ENCODE measurements around the gene PRRC1.
"Not testable (repeated sequence)": the region's sequence is repeated elsewhere in the genome, so short reads cannot be mapped to it uniquely, and the experiment has no call there.

PRRC1 gene

GRCh38 chr5:127549551-127549950 is 32.1 kb downstream of the PRRC1 start:
- no peak for DNase-seq

- DNase-seq = no peak
These were observed 33.4 kb downstream of the PRRC1 start for GRCh38 chr5:127550652-127551409.

GRCh38 chr5:127551410-127552041 is 34.1 kb downstream of the PRRC1 start:
- DNase-seq = no peak

GRCh38 chr5:127555826-127556225 is 38.4 kb downstream of the PRRC1 start:
- no peak for DNase-seq

GRCh38 chr5:127556609-127557334 is 39.3 kb downstream of the PRRC1 start:
- DNase-seq = no peak

GRCh38 chr5:127558273-127558672 is 40.8 kb downstream of the PRRC1 start:
- no peak for DNase-seq

- DNase-seq = no peak
These were observed 43.8 kb downstream of the PRRC1 start for GRCh38 chr5:127561254-127561653.

GRCh38 chr5:127562252-127562651 is 44.8 kb downstream of the PRRC1 start:
- DNase-seq = peak; percentile 66

- DNase-seq = no peak
These were observed 45.7 kb downstream of the PRRC1 start for GRCh38 chr5:127563136-127563535.

GRCh38 chr5:127564002-127564769 is 46.7 kb downstream of the PRRC1 start:
- no peak for DNase-seq

GRCh38 chr5:127565586-127566270 is 48.3 kb downstream of the PRRC1 start:
- no peak for DNase-seq

GRCh38 chr5:127567026-127567768 is 49.8 kb downstream of the PRRC1 start:
- no peak for DNase-seq

- DNase-seq = no peak
These were observed 50.7 kb downstream of the PRRC1 start for GRCh38 chr5:127568166-127568565.

GRCh38 chr5:127569471-127569870 is 52.0 kb downstream of the PRRC1 start:
- DNase-seq = not testable (repeated sequence)

- DNase-seq = no peak
These were observed 54.1 kb downstream of the PRRC1 start for GRCh38 chr5:127571314-127572131.

GRCh38 chr5:127572930-127573329 is 55.5 kb downstream of the PRRC1 start:
- no peak for DNase-seq

- no peak for DNase-seq
These were observed 57.6 kb downstream of the PRRC1 start for GRCh38 chr5:127574852-127575679.

GRCh38 chr5:127577458-127577857 is 60.0 kb downstream of the PRRC1 start:
- no peak for DNase-seq

GRCh38 chr5:127580731-127581130 is 63.3 kb downstream of the PRRC1 start:
- DNase-seq = no peak

- no peak for DNase-seq
These were observed 64.0 kb downstream of the PRRC1 start for GRCh38 chr5:127581450-127581849.
